Measurements from ENCODE around the gene HTT.
"Not testable (repeated sequence)": the region's sequence is repeated elsewhere in the genome, so short reads cannot be mapped to it uniquely, and the experiment has no call there.

Gene HTT

DNA sequence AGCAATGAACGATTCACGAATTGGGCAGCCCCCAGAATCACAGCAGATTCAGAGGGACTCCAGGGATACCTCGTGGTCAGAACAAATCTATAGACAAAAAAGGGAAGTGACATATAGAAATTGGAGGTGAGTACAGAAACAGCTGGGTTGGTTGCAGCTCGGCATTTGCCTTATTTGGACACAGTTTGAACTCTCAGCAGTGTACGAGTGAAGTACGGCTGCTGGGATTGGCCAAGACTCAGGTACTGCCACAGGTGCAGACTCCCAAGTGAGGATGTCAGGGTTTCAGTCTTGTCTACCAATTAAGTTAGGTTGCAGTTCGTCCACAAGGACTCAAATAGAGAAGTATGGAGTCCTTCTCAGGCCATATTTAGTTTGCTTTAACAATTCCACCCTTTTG, 28.3 kb upstream of the HTT start:
- no peak for DNase-seq (ENCODE audit: low spot score)

GRCh38 chr4:3046623-3047022, 27.9 kb upstream of the HTT start:
- DNase-seq (ENCODE audit: low spot score) = no peak

GRCh38 chr4:3047464-3048286, 26.8 kb upstream of the HTT start:
- no peak for DNase-seq (ENCODE audit: low spot score)

DNA sequence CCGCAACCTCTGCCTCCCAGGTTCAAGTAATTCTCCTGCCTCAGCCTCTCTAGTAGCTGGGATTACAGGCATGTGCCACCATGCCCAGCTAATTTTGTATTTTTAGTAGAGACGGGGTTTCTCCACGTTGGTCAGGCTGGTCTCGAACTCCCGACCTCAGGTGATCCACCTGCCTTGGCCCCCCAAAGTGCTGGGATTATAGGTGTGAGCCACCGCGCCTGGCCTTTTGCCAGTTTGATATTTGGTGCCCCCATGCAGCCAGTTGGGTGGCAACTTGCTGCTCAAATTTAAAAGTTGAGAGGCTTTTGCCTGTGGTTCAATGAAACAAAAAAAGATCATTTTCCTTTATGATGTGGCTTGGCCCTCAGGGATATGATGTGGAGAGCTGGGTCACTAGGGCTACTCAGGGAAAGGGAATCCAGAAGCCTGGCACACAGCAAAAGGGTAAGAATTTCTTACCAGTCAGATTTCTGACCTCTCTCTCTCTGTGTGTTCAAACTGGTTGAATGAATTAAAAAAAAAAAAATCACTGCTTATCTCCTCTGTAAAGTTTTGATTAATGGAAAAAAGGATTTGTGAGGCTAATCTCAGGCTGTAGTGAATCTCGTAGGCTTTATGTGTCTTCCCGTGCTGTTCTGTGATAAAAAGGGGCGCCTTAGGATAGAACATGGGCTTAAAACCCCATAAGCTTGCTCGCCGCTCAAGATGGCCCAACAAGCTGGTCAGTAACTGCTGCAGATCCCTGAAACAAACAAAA, 23.2 kb upstream of the HTT start:
- not testable (repeated sequence) for DNase-seq (ENCODE audit: low spot score)

DNA sequence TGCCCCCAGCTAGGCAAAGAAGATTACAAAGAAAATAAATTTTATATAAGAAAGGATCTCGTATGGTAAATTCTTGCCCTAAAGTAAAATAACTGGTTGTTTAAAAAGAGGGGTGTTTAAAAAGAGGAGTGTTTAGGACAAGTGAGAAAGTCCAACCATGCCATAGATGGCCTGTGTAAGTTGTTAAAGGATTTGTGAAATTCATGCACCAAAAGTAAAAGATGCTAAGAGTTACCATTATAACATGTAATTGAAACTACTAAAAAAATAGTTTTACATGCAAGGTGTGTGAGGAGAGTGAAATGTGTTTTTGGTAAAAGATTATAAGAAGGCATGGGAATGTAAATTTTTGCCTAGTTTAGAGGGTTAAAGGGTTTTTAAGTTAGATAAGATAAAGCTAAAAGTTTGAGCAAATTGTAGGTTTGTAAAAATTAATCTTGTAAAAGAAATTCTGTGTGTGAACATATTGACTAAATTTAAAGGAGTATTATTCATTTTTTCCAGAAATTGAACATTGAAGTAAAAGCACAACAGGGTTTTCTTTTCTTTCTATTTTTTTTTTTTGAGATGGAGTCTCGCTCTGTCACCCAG, 20.2 kb upstream of the HTT start:
- no peak for DNase-seq (ENCODE audit: low spot score)

GRCh38 chr4:3059943-3060342, 14.5 kb upstream of the HTT start:
- no peak for DNase-seq (ENCODE audit: low spot score)

- DNase-seq (ENCODE audit: low spot score) = no peak
Observed at GRCh38 chr4:3060946-3061345, 13.5 kb upstream of the HTT start.

DNA sequence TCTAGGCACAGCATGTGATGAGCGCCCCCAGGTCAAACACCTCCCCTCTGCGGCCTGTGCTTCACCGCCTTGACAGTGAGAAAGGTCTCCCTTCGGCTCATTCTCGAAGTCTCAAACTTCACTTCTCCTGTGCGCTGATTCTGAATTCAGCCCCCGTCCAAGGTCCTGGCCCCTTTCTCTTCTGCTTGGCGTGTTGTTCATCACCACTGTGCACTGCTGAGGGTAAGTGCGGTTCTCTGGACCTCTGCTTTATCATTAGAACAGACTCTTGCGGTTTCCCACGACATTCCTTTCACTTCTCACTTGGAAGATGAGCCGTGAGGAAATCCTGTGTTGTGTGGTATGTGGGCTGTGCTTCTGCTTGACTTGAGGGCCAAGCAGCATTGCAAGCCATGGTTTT, 12.0 kb upstream of the HTT start:
- no peak for DNase-seq (ENCODE audit: low spot score)

GRCh38 chr4:3065551-3065950, 8.9 kb upstream of the HTT start:
- DNase-seq (ENCODE audit: low spot score) = no peak

DNA sequence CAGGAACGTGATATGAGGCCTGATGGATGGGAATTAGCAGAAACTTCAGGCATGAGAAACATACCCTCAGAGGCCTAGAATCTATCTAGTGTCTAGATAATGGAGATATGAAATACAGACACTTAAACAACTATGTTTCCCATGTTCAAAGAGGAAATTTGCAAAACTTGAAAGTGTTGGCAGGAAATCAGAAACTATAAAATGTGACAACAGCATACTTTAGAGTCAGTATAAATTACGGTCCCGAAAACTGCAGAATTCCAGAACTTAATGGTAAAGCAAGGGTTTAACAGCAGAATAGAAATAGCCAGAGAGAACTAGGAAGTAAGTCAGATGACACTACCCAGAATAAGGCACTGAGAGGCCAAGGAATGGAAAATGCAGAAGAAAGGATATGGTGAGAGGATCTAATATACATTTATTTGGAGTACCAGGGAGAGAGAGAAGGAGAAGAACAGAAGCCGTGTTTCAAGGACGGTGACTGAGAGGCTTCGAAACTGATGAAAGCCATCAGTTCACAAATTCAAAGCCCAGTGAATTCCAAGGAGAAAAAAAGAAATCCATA, 7.6 kb upstream of the HTT start:
- no peak for DNase-seq (ENCODE audit: low spot score)

DNA sequence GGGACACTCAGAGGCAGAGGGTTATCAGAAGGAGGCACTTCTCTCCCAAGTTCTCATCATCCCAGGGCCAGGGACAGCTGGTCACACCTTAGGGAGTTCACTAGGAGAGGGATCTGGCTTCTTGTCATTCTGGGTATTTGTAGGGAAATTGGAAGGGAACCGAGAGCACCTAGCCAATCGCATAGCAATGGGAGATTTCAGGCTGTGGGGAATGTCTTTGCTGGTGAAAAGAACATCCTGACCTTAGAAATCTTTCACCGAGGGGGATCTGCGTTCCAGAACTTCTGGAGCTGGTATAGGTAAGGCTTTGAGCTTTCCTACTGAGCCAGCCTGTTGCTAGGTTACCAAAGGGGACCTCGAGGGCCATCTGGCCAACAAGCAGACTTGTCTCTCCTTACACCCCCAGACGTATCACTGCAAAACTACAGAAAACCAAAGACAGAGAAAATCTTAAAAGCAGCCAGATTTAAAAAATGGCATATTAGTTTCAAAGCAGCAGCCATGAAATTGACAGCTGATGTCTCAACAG, 6.9 kb upstream of the HTT start:
- DNase-seq (ENCODE audit: low spot score) = no peak

- no peak for DNase-seq (ENCODE audit: low spot score)
Observed at GRCh38 chr4:3069661-3070199, 4.8 kb upstream of the HTT start.

GRCh38 chr4:3070709-3071500, 3.6 kb upstream of the HTT start:
- no peak for DNase-seq (ENCODE audit: low spot score)

DNA sequence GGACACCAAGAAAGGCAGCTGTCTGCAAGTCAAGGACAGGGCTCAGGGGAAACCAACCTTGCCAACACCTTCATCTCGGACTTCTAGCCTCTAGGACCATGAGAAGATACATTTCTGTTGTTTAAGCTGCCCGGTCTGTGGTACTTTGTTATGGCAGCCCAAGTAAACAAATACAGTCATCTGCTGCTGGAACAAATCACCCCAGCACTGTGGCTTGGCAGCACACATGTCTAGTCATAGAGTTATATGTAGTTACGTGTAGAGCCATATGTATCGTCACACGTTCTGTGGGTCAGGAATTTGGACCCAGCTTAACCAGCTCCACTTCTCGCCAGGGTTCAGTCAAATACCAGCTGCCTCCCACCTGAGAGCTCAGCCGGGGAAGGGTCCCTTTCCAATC, 2.7 kb upstream of the HTT start:
- no peak for DNase-seq (ENCODE audit: low spot score)

- no peak for DNase-seq (ENCODE audit: low spot score)
Observed at GRCh38 chr4:3073158-3074077, 1.1 kb upstream of the HTT start.

GRCh38 chr4:3074846-3075651, 568 bp downstream of the HTT start:
- peak; percentile 27 for DNase-seq (ENCODE audit: low spot score)

DNA sequence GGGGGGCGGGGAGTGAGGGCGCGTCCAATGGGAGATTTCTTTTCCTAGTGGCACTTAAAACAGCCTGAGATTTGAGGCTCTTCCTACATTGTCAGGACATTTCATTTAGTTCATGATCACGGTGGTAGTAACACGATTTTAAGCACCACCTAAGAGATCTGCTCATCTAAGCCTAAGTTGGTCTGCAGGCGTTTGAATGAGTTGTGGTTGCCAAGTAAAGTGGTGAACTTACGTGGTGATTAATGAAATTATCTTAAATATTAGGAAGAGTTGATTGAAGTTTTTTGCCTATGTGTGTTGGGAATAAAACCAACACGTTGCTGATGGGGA, 1.1 kb downstream of the HTT start:
- DNase-seq (ENCODE audit: low spot score) = no peak

- no peak for DNase-seq (ENCODE audit: low spot score)
Observed at GRCh38 chr4:3077796-3078195, 3.3 kb downstream of the HTT start.

DNA sequence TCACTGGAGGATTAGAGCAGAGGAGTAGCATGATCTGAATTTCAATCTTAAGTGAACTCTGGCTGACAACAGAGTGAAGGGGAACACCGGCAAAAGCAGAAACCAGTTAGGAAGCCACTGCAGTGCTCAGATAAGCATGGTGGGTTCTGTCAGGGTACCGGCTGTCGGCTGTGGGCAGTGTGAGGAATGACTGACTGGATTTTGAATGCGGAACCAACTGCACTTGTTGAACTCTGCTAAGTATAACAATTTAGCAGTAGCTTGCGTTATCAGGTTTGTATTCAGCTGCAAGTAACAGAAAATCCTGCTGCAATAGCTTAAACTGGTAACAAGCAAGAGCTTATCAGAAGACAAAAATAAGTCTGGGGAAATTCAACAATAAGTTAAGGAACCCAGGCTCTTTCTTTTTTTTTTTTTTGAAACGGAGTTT, 5.2 kb downstream of the HTT start:
- no peak for DNase-seq (ENCODE audit: low spot score)
